HEK293 (cell line): ENCODE measurements around the gene JAM2.

Source experiments
- PRDM10 ChIP-seq: fragments of 450-650 bp; formaldehyde crosslinking; IDR thresholded peaks from 2 replicates; pipeline ENCODE4 v1.5.1; 2016; ENCODE audit warnings: missing biosample characterization, missing genetic modification characterization
- ZNF362 ChIP-seq: fragments of 450-650 bp; formaldehyde crosslinking; IDR thresholded peaks from 2 replicates; pipeline ENCODE4 v1.5.1; 2016; ENCODE audit warnings: missing biosample characterization, missing genetic modification characterization

- TF ChIP-seq PRDM10 (no peak), ZNF362 (tag by site-specific recombination) (no peak)
These were observed 103.8 kb downstream of the JAM2 start for GRCh38 chr21:25742900-25743299.
